HG03469 (cell line): ENCODE data around the gene SSPN.

Source experiments
- ATAC-seq: cut with Tn5 transposase; IDR thresholded peaks from one replicate; pipeline ENCODE4 v1.9.1; 2021; ENCODE audit warnings: mild to moderate bottlenecking, moderate library complexity, moderate number of reproducible peaks; ENCODE audit not compliant: unreplicated experiment

The SSPN gene

DNA sequence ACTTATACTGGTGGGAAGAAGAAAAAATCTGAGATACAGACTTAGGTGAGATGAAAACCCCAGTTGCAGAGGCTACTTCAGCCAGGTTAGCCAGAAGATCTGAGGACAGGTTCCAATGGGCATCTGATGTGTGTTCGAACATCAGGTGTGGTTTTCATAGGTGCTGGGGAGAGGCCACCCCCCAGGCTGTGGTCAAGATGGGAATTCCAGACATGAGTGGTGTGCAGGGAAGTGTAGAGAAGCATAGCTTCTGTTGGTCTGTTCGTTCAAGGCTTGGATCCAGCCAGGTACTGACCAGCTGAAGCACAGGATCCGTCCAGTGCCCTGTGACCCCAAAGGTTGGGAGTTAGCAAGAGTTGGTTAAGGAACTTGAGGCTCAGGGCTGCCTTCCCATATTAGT lies 85.5 kb downstream of the SSPN start:
- no peak for ATAC-seq

DNA sequence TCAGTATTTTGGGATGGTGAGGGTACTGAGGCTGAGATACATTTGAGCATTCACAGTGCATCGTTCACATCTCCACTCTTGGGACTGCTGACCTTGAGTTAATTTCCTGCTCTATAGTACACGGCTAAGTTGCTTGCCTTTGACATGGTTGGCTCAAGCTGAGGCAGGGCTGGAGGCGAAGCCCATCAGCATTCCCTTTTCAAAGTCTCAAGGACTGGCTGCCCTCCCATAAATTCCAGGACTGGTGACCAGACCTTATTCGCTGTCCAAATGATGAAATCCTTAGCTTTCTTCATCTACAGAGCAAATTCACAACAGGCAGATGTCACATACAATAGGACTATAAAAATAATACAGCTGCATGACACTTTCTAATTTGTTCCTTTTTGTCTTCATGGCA lies 85.9 kb downstream of the SSPN start:
- ATAC-seq = no peak

GRCh38 chr12:26282339-26282940 lies 87.1 kb downstream of the SSPN start:
- no peak for ATAC-seq

DNA sequence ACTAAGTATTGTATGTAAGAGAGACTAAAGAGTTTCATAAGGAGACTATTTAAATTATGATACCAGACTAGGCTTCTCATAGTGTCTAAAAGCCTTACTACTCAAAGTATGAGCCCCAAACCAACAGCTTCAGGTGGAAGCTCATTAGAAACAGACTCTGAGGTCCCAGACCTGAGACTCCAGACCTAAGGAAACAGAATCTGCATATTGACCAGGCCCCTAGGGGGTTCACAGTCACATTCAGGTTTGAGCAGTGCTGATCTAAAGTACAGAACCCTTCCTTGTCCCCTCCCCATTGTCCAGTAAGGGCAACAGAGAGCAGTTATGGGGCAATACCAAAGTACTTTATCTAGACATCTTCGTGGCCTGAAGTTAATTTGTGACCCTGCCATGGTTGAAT lies 87.7 kb downstream of the SSPN start:
- ATAC-seq = no peak

DNA sequence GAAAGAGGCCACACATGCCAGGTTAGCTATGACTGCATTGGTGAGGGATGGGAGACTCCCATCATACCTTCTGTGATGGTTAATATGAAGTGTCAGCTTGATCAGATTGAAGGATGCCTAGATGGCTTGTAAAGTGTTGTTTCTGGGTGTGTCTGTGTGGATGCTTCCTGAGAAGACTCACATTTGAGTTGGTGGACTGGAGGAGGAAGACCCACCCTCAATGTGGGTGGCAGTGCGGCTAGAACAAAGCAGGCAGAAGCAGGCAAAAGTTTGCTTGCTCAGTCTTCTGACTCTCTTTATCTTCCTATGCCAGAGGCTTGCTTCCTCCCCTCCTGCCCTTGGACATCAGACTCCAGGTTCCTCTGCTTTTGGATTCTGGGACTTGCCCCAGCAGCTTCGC lies 88.2 kb downstream of the SSPN start:
- no peak for ATAC-seq

- ATAC-seq = no peak
Observed at GRCh38 chr12:26285401-26285800, 90.0 kb downstream of the SSPN start.

DNA sequence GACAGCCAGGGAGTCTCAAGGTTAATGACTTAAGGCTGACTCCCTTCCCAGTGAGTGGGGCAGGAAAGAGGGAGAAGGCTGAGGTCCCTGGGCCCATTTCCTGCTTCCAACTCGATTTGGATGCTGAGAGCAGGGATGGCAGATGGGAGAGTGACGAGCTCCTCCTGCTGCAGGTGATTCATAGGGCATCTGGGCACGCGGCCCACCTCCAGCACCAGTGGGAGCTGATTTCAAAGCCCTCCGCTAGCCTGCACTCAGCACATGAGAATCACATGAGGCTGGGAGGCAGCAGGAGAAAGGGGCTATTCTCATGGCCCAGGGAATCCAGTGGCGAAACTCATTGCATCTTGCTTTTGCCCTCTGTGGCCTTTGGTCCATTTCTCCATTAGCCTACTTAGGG lies 90.8 kb downstream of the SSPN start:
- ATAC-seq = no peak

DNA sequence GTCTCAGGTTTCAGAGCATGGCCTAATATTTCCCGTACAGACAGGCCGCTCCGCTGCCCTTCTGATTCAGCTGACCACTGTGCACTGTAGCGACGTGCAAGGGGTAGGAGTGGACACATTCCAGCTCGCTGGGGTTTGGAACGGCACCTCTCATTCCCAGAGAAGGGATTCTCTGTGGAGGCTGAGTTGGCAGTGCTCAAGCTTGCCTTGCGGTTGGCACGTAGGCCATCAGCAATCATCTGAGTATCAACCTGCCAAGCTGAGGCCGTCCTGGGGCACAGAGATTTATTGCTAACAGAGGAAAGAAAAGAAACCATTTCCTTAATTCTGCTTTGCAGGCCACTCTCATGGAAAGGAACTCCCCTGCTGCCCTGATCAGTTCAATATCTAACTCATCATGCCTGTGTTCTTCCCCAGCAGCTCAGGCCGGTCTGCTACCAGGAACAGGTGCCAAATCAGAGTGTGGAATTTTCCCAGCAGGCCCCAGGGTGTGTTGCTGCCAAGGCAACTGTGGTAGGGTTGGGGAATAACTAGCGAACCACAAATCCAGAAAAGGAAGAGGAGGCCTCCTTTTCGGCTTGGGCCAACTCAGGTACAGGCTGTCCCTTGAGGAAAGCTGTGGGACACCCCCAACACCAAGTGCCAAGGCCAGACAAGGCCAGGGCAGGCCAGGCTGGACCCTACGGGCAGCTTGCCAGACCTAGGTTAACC lies 92.5 kb downstream of the SSPN start:
- ATAC-seq = no peak

DNA sequence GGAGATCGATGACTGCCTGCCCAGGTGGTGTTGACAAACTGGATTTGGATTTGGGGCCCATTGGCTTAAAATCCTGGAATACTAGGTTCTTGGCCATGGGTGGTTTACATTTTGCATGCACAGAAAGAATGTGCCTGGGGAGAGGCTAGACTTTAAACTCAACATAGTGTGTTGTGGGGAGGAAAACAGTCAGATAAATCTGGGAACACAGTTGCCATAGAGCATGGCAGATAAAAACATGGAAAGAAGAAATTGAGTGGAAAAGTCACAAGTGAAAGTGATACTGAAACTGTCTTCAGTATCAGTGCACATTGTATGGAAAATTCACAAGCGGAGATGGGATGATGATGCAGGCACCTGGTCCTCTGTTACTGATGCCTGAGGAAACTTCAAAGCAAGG lies 95.2 kb downstream of the SSPN start:
- no peak for ATAC-seq

GRCh38 chr12:26292596-26292995 lies 97.2 kb downstream of the SSPN start:
- ATAC-seq = no peak

- no peak for ATAC-seq
Observed at GRCh38 chr12:26293612-26294011, 98.2 kb downstream of the SSPN start.

GRCh38 chr12:26295001-26295400 lies 99.6 kb downstream of the SSPN start:
- no peak for ATAC-seq

DNA sequence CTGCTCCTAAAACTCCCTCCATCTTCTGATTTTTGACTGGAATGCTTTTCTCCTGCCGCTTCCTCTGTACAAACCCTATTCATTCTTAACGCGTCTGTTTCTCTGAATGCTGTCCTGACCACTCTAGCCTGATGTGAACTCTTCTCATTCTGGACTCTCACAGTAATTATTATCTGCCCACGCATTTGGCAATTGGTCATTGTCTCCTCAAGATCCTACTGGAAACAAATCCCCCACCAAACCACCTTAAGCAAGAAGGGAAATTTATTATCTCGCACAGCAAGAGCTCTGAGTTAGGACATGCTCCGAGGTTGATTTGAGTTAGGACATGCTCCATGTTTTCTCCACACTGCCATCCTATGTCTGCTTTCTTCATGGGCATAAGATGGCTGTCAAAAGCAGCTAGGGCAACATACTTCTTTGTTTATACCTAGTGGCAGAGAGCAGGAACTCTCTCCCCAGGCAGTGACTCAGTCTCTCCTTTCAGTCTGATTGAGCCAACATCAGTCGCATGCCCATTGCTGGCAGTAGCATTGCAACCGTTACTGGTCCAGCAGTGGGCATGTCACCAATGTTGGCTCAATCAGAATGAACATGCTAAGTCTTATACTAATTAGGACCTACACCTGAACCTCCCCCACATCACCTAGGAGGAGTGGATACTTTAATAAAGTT lies 102.2 kb downstream of the SSPN start:
- ATAC-seq = no peak

- ATAC-seq = peak; percentile 97
Observed at GRCh38 chr12:26298785-26299621, 103.6 kb downstream of the SSPN start.

GRCh38 chr12:26299751-26300150 lies 104.4 kb downstream of the SSPN start:
- ATAC-seq = no peak
